Osteocyte (in vitro differentiated cells): ENCODE data around the gene ARSB. TPM values are rescaled to one million over a fixed set of nuclear protein-coding genes. Genes with fewer than 3 reads are reported as not detected.

ENCODE experiments used
- DNase-seq: peaks from one replicate; pipeline ENCODE4 v3.0.0; 2021; ENCODE audit warnings: mixed read lengths; ENCODE audit not compliant: unreplicated experiment; ENCODE audit errors: extremely low spot score
- H3K27ac Mint-ChIP-seq: one replicate; pipeline ENCODE4 v1.8.0; 2021; ENCODE audit warnings: mild to moderate bottlenecking, mixed read lengths; ENCODE audit not compliant: unreplicated experiment
- H3K27me3 Mint-ChIP-seq: one replicate; pipeline ENCODE4 v1.8.0; 2021; ENCODE audit warnings: mixed read lengths; ENCODE audit not compliant: unreplicated experiment
- H3K36me3 Mint-ChIP-seq: one replicate; pipeline ENCODE4 v1.8.0; 2021; ENCODE audit warnings: mixed read lengths; ENCODE audit not compliant: unreplicated experiment
- H3K4me1 Mint-ChIP-seq: one replicate; pipeline ENCODE4 v1.8.0; 2021; ENCODE audit warnings: mixed read lengths; ENCODE audit not compliant: unreplicated experiment
- H3K4me3 Mint-ChIP-seq: one replicate; pipeline ENCODE4 v1.8.0; 2021; ENCODE audit warnings: mild to moderate bottlenecking, moderate library complexity, mixed read lengths; ENCODE audit not compliant: unreplicated experiment
- H3K9me3 Mint-ChIP-seq: one replicate; pipeline ENCODE4 v1.8.0; 2021; ENCODE audit warnings: mixed read lengths; ENCODE audit not compliant: unreplicated experiment
- CTCF ChIP-seq: fragments of 200-600 bp; sonication (generic); IDR thresholded peaks from 2 replicates; pipeline ENCODE4 v1.5.0; 2021; ENCODE audit warnings: antibody characterized with exemption, mild to moderate bottlenecking, moderate library complexity
- total RNA-seq: library from RNA; stranded (reverse); gene quantifications from 2 replicates; pipeline ENCODE4 v1.2.1, GENCODE V29; 2021

ARSB gene
- total RNA-seq, 1 donor from 2014 or later = 34.9 TPM

GRCh38 chr5:78895616-78896015 is 89.5 kb downstream of the ARSB start:
- no peak for DNase-seq
- Mint-ChIP-seq H3K27me3 (no peaks in the 10 kb centered on the region), H3K4me3 (no peak overlapping the region), H3K27ac (no peak overlapping the region), H3K4me1 (peaks cover 24% of the 10 kb centered on the region), H3K9me3 (peaks cover 11% of the 10 kb centered on the region), H3K36me3 (peaks cover 10% of the 10 kb centered on the region)
- TF ChIP-seq CTCF = no peak

GRCh38 chr5:78893940-78894677 is 91.0 kb downstream of the ARSB start:
- Mint-ChIP-seq H3K4me1 (peaks cover 34% of the 10 kb centered on the region), H3K27me3 (no peaks in the 10 kb centered on the region), H3K27ac (no peak overlapping the region), H3K36me3 (peaks cover 3% of the 10 kb centered on the region), H3K9me3 (peaks cover 2% of the 10 kb centered on the region), H3K4me3 (no peak overlapping the region)
- DNase-seq = no peak
- TF ChIP-seq CTCF = no peak

GRCh38 chr5:78890667-78891379 is 94.3 kb downstream of the ARSB start:
- H3K27ac Mint-ChIP-seq = no peak overlapping the region
- H3K4me1 Mint-ChIP-seq = peaks cover 43% of the 10 kb centered on the region
- TF ChIP-seq CTCF = no peak
- H3K27me3 Mint-ChIP-seq = no peaks in the 10 kb centered on the region
- no peak overlapping the region for H3K4me3 Mint-ChIP-seq
- H3K9me3 Mint-ChIP-seq = no peaks in the 10 kb centered on the region
- no peak for DNase-seq
- no peaks in the 10 kb centered on the region for H3K36me3 Mint-ChIP-seq

- Mint-ChIP-seq H3K9me3 (no peaks in the 10 kb centered on the region), H3K27me3 (no peaks in the 10 kb centered on the region), H3K4me1 (peaks cover 38% of the 10 kb centered on the region), H3K27ac (peak overlapping the region; percentile 79), H3K4me3 (no peak overlapping the region), H3K36me3 (peaks cover 3% of the 10 kb centered on the region)
- TF ChIP-seq CTCF = no peak
- no peak for DNase-seq
Observed at GRCh38 chr5:78889369-78890140, 95.6 kb downstream of the ARSB start.
